ENCODE measurements around the gene RNF220.
"Not testable (repeated sequence)": the region's sequence is repeated elsewhere in the genome, so short reads cannot be mapped to it uniquely, and the experiment has no call there.

RNF220 gene

DNA sequence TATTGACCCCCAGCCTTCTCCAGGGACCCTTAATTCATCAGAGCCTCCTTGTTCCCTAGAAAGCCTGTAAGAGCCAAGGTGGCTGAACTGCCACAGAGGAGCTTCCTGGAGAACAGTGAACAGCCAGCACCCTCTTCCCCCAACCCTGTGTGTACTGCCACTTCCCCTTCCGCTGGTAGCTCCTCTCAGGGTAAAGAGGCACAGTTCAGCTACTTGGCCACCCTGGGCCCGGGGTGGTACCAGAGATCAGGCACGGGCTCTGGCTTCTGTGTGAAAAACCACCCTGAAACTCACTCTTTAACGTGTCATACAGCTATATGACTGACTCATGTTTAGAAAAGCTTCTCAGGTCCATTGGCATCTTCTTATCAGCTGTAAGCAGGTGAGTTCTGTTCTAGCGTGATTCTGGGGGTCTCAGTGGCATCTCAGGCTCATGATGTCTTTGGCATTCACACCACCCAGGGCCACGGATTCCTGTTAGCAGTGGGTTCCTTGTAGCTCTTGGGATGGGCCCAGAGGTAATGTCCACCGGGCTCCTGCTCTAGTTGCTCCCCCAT, 291.8 kb downstream of the RNF220 start:
- no peak for DNase-seq (ENCODE audit: low read depth in 2 of 2, low spot score in 1 of 2)

GRCh38 chr1:44698138-44698537, 293.1 kb downstream of the RNF220 start:
- no peak for DNase-seq (ENCODE audit: low read depth in 2 of 2, low spot score in 1 of 2)

DNA sequence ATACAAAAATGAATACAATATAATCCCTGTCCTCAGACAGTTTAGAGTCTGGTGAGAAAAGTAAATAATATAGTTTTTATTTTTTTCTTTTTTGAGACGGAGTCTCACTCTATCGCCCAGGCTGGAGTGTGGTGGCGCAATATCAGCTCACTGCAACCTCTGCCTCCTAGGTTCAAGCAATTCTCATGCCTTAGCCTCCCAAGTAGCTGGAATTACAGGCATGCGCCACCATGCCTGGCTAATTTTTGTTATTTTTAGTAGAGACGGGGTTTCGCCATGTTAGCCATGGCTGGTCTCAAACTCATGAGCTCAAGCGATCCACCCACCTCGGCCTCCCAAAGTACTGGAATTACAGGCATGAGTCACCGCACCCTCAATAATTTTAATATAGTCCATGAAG, 294.3 kb downstream of the RNF220 start:
- DNase-seq (ENCODE audit: low read depth in 2 of 2, low spot score in 1 of 2), result not testable (repeated sequence)

DNA sequence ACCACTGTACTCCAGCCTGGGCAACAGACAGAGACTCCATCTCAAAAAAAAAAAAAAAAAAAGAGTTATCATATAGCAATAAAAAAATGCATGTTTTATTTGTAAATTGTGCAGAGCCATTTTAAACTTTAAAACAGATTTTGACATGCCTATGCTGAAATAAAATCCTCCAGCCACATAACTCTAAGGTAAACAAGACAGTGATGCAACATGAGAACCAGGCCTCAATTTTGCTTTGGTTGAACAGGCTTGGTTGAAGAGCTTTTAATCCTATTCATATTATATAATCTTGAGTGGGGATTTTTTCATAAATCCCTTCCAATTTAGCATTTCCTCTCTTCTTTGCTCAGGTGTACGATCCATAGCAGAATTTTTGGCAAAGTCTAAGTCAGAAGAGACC, 295.5 kb downstream of the RNF220 start:
- DNase-seq (ENCODE audit: low read depth in 2 of 2, low spot score in 1 of 2), result no peak

DNA sequence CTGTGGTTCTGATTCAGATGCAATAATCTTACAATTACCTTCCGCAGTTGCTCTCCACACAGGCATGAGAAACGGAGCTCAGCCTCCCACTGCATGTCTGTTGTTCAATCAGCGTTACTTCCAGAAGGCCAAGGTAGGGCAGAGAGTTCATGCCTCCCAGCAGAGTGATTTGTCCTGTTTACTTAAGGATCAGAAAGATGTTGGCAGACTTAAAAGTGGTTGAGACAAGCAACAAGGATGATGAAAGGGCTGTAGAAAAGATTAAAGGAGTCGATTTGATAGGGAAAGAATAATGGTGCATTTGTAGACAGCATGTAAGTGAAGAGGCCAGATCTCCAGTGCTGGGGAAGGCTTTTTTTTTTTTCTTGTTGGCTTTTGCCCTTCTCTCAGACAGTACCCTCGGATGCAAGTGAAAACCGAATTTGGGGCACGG, 296.1 kb downstream of the RNF220 start:
- DNase-seq (ENCODE audit: low read depth in 2 of 2, low spot score in 1 of 2), result no peak

Measured in stimulated activated CD8-positive, alpha-beta memory T cell treated with anti-CD3 and anti-CD28 coated beads, Interleukin-4, amount 100 ng/mL, for 4 hours (primary cell).